Skeletal muscle tissue (tissue), 4 donors: Measurements from ENCODE around the gene PHKB. TPM values are rescaled to one million over a fixed set of nuclear protein-coding genes. Genes with fewer than 3 reads are reported as not detected.

ENCODE experiments used
- H3K27ac ChIP-seq: one replicate; pipeline ENCODE4 v1.7.0; 2013; ENCODE audit warnings: mild to moderate bottlenecking, low read depth, low read length, inconsistent platforms
- H3K27me3 ChIP-seq, 3 donors: one replicate each; pipeline ENCODE4 v1.7.0; 2013; ENCODE audit warnings: low read length in 3 of 3; ENCODE audit not compliant: control insufficient read depth in 3 of 3, insufficient read depth in 3 of 3
- H3K36me3 ChIP-seq, 3 donors: one replicate each; pipeline ENCODE4 v1.7.0; 2013; ENCODE audit warnings: low read length in 3 of 3; ENCODE audit not compliant: control insufficient read depth in 3 of 3, insufficient read depth in 3 of 3
- H3K4me1 ChIP-seq, 3 donors: one replicate each; pipeline ENCODE4 v1.7.0; 2013; ENCODE audit warnings: low read length in 3 of 3, mild to moderate bottlenecking in 3 of 3; ENCODE audit not compliant: control insufficient read depth in 3 of 3, insufficient read depth in 3 of 3
- H3K4me3 ChIP-seq, 3 donors: one replicate each; pipeline ENCODE4 v1.7.0; 2013; ENCODE audit warnings: low read length in 3 of 3
- H3K9ac ChIP-seq, 3 donors: one replicate each; pipeline ENCODE4 v1.7.0; 2013; ENCODE audit warnings: low read length in 3 of 3, mild to moderate bottlenecking in 3 of 3, moderate library complexity in 2 of 3, low read depth in 1 of 3
- H3K9me3 ChIP-seq, 3 donors: one replicate each; pipeline ENCODE4 v1.7.0; 2013; ENCODE audit warnings: low read length in 3 of 3; ENCODE audit not compliant: control insufficient read depth in 3 of 3
- total RNA-seq: library from RNA; depleted of rRNA; stranded (reverse); fragments of >200 nt; gene quantifications from one replicate; pipeline ENCODE4 v1.2.3, GENCODE V29; 2014
- donor health status: Osteomylitis.

The PHKB gene
- total RNA-seq, 1 donor from 2014 or later = 68.9 TPM

DNA sequence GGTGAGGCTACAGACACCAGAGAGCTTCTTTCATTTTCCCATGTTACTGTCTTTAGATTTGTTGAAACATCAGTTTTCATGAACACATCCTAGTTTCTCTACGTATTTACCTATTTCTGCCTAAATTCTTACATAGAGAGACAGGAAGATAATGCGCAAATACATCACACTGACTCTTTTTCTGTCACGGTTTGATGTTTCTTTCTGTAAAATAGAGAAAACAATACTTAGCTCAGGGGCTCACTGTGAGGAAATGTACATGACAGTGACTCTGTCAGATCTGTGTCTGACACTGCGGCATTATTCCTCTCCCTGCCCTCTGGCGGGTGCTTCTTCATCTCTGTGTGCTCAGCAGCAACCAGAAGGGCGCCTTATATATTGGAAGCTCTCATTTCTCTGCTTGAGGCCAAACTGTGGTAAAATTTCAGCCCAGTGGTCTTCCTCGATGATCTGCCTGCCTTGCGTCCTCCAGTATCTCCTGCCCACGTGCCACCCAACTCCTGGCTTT is 264.1 kb downstream of the PHKB start:
- Histone ChIP-seq H3K36me3 (no peaks in the 10 kb centered on the region), H3K9ac (no peak overlapping the region), H3K27me3 (no peaks in the 10 kb centered on the region), H3K9me3 (no peaks in the 10 kb centered on the region), H3K4me1 (no peaks in the 10 kb centered on the region), H3K4me3 (no peak overlapping the region), H3K27ac (no peak overlapping the region)

DNA sequence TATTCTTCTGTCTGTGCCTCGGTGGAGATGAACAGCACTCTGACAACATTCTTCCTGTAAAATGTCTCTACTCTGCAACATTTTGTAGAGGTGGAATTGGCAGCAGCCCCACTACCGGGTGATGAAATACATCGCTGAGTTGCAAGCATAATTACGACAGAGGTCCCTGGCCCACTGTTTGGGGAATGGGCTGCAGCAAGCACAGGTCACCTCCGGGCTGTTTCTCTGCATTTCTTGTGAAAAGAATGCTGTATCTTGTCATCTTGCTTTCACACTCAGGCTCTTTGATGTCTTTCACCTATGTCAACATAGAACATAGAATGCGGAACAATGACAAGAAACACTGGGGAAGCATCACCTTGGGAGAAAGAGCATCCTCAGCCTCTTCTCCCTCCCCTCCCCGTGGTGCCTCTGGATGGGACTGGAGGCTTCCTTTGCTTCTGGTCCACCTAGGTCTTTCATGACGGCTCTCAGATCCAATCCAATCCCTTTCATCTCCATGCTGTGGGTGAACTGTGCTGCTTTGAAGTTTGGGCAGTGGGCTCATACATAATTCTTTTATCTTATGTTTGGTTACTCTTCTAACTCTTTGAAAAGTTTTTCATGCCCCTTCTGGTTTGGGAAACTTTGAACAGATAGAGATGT is 265.0 kb downstream of the PHKB start:
- Histone ChIP-seq H3K9me3 (no peaks in the 10 kb centered on the region), H3K4me3 (no peak overlapping the region), H3K4me1 (no peaks in the 10 kb centered on the region), H3K36me3 (no peaks in the 10 kb centered on the region), H3K9ac (no peak overlapping the region), H3K27ac (no peak overlapping the region), H3K27me3 (no peaks in the 10 kb centered on the region)

DNA sequence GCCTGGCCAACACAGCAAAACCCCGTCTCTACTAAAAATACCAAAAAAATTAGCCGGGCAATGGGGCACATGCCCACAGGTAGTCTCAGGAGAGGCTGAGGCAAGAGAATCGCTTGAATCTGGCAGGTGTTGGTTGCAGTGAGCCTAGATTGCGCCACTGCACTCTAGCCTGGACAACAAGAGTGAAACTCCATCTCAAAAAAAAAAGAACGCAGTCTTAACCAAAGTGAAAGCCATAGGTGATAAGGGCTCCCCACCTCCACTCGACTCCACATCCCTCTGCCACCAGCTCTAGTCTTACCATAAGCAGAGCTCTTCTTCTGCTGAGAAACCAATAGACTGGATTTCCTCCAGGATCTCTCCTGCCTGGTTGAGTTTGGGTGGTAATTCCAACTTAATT is 266.0 kb downstream of the PHKB start:
- no peaks in the 10 kb centered on the region for H3K9me3 ChIP-seq
- no peak overlapping the region for H3K9ac ChIP-seq
- H3K36me3 ChIP-seq = no peaks in the 10 kb centered on the region
- H3K4me1 ChIP-seq = no peaks in the 10 kb centered on the region
- no peak overlapping the region for H3K4me3 ChIP-seq
- H3K27me3 ChIP-seq = no peaks in the 10 kb centered on the region
- no peak overlapping the region for H3K27ac ChIP-seq

DNA sequence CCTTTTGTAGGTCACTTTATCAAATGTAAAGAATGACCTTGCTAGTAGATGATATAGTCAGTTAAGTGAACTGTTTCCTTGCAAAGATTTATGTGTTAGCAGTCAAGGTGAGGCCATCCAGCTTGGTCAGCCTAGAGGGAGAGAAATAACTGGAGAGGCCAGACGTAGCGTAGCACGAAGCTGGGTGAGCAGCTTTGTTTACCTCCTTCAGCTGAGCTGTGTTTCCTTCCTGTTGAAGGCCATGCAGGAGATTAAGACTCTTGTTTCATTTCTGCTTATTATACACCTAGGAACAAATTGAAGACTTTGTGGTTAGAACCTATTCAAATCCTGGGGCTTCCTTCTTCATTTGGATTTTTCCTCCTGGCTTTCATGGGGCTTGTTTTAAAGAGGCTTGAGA is 267.1 kb downstream of the PHKB start:
- Histone ChIP-seq H3K27me3 (no peaks in the 10 kb centered on the region), H3K9me3 (no peaks in the 10 kb centered on the region), H3K9ac (no peak overlapping the region), H3K27ac (no peak overlapping the region), H3K4me1 (no peaks in the 10 kb centered on the region), H3K36me3 (no peaks in the 10 kb centered on the region), H3K4me3 (no peak overlapping the region)

DNA sequence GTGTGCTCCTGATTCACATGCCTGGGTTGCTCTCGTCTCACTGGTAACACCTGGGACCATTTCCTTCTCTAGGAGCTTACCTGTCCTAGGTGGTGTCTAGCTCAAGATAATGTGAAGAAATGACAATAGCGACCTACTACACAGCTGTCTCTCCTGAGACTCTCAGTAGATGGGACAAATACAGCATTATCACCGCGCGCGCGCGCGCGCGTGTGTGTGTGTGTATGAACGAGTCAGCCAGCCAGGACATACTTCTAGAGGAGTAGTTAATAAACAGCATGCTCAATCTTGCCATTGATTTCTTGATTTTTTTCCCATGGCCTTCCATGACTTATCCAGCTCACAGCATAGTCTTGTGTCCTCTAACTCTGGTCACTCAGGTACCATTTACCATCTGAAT is 268.6 kb downstream of the PHKB start:
- Histone ChIP-seq H3K27me3 (no peaks in the 10 kb centered on the region), H3K36me3 (no peaks in the 10 kb centered on the region), H3K9me3 (no peaks in the 10 kb centered on the region), H3K4me3 (no peak overlapping the region), H3K9ac (no peak overlapping the region), H3K4me1 (no peaks in the 10 kb centered on the region), H3K27ac (no peak overlapping the region)

DNA sequence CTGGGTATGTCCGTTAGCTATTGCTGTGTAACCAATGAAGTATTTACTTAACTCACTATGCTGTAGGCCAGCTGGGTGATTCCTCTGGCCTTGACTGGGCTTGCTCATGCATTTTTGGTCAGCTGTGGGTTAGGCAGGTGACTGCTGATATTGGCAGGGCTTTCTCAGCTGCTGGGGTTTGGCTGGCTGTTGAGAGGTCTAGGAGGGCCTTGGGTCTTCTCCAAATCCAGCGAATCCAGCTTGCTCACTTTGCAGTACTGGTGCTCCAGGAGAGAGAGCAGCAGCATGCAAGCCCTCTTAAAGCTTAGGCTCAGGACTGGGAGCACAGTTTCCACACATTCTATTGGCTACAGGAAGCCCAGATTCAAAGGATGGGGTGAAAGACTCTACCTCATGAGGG is 270.1 kb downstream of the PHKB start:
- no peaks in the 10 kb centered on the region for H3K36me3 ChIP-seq
- no peaks in the 10 kb centered on the region for H3K27me3 ChIP-seq
- H3K4me3 ChIP-seq = no peak overlapping the region
- no peak overlapping the region for H3K27ac ChIP-seq
- H3K9ac ChIP-seq = no peak overlapping the region
- H3K4me1 ChIP-seq = no peaks in the 10 kb centered on the region
- no peaks in the 10 kb centered on the region for H3K9me3 ChIP-seq

DNA sequence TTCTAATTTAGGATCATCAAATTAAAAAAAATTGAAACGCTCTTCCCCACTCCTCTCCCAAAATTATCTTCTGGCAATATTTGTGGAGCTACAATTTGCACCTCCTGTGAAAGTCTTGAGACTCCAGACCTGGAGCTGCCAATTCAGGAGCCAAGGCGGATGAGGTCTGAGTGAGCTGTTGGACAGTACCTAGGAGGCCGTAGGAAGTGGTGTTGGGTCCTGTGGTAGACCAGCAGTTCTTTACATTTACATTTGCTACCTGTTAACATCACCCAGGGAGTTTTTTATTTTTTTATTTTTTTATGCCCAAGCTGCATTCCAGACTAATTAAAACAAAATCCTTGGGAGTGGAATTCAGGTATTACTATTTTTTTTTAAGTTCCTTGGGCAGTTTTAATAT is 271.0 kb downstream of the PHKB start:
- H3K4me3 ChIP-seq = no peak overlapping the region
- H3K9ac ChIP-seq = no peak overlapping the region
- no peak overlapping the region for H3K27ac ChIP-seq
- H3K36me3 ChIP-seq = no peaks in the 10 kb centered on the region
- no peaks in the 10 kb centered on the region for H3K4me1 ChIP-seq
- H3K9me3 ChIP-seq = no peaks in the 10 kb centered on the region
- H3K27me3 ChIP-seq = no peaks in the 10 kb centered on the region

DNA sequence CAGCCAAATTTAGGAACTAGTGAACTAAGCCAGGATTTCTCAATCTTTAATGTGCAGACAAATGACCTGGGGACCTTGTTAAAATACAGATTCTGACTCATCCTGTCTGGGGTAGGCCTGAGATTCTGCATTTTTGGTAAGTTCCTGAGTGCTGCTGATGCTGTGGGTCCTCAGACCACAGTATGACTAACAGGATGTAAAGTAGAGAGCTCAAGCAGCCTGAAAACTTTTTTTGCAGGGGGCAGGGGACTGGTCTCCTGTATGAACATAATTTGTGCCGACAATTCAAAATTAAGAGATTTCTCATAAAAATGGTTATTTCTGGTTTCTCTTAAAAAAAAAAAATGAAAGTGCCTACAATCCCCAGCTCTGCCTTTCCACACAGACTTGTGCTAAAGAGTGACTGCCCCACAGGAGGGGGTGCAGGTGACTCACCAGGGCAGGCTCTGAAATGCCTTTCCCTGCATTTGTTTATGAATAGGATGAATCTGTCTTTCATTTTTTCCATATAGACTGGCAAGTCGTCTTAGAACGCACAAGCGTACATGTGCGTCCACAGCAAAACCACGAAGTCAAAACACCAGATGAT is 271.5 kb downstream of the PHKB start:
- no peak overlapping the region for H3K4me3 ChIP-seq
- H3K4me1 ChIP-seq = no peaks in the 10 kb centered on the region
- H3K27ac ChIP-seq = no peak overlapping the region
- H3K9me3 ChIP-seq = no peaks in the 10 kb centered on the region
- H3K36me3 ChIP-seq = no peaks in the 10 kb centered on the region
- no peaks in the 10 kb centered on the region for H3K27me3 ChIP-seq
- no peak overlapping the region for H3K9ac ChIP-seq

DNA sequence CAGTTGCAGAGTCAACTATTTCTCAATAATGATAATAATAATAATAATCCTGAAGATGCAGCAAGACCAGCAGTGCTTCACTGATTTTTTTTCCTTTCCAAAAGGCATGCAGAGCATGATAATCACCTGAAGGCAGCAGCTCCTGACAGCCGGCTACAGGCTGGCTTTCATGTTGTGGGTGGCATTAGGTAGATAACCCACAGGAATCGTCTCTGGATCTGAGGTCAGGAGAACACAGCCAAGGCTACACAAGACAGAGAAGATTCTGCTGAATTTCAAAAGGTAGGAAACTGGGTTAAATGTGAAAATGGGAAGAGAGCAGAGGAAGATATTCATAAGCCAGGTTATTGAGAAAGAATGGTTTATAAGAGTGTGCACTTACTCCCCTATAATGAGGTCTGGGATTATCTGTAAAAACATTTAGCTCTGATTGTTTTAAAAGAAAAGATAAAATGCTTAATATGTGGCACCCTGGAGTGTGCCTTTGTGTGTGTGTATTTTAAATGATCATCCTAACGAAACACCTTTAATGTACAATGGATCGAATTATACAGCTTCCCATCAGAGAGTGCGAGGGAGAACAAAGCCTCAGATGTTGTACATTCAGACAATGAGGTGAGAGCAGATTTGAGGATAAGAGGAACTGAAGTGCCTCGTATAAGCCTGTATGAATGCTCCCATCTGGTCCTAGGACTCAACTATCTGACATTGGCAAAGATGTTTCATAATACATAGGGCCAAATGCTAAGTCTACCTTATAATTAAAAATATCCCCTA is 273.1 kb downstream of the PHKB start:
- no peak overlapping the region for H3K27ac ChIP-seq
- H3K9me3 ChIP-seq = no peaks in the 10 kb centered on the region
- no peaks in the 10 kb centered on the region for H3K4me1 ChIP-seq
- H3K27me3 ChIP-seq = no peaks in the 10 kb centered on the region
- H3K9ac ChIP-seq = no peak overlapping the region
- H3K36me3 ChIP-seq = no peaks in the 10 kb centered on the region
- H3K4me3 ChIP-seq = no peak overlapping the region

DNA sequence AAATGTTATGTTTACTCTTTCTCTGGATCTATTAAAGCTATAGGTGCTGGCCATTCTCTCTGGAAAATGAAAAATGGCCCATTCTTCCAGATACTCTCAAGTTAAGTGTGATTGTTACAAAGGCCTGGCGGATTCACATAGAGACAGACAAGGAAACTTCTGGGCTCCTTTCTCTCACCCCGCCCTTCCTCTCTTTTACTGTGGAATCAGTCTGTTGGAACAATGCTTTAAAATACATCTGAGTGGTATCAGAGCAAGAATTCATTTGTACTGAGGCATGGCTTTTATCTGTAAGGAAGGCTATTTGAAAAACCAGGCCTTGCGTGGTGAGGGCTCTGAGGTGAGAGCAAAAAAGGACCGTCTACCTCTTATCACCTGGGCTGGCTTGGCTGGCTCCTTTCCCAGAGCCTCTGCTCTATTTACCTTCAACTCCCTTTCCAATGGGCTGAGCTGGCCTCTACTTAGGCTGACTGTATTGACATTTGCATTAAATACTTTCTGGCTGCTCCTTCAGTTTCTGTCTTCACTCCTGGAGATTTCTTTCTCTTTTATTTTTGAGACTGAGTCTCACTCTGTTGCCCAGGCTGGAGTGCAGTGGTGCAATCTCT is 274.0 kb downstream of the PHKB start:
- Histone ChIP-seq H3K9me3 (no peaks in the 10 kb centered on the region), H3K27me3 (no peaks in the 10 kb centered on the region), H3K9ac (no peak overlapping the region), H3K27ac (no peak overlapping the region), H3K4me3 (no peak overlapping the region), H3K4me1 (no peaks in the 10 kb centered on the region), H3K36me3 (no peaks in the 10 kb centered on the region)
